ENCODE data around the gene GZMA. TPM values are rescaled to one million over a fixed set of nuclear protein-coding genes. Genes with fewer than 3 reads are reported as not detected.
"Not testable (repeated sequence)": the region's sequence is repeated elsewhere in the genome, so short reads cannot be mapped to it uniquely, and the experiment has no call there.

The GZMA gene
- total and polyA plus RNA-seq, 2 donors (not counting 3 experiments of a cell fraction or from before 2014, with no cell fraction given), result not detected

DNA sequence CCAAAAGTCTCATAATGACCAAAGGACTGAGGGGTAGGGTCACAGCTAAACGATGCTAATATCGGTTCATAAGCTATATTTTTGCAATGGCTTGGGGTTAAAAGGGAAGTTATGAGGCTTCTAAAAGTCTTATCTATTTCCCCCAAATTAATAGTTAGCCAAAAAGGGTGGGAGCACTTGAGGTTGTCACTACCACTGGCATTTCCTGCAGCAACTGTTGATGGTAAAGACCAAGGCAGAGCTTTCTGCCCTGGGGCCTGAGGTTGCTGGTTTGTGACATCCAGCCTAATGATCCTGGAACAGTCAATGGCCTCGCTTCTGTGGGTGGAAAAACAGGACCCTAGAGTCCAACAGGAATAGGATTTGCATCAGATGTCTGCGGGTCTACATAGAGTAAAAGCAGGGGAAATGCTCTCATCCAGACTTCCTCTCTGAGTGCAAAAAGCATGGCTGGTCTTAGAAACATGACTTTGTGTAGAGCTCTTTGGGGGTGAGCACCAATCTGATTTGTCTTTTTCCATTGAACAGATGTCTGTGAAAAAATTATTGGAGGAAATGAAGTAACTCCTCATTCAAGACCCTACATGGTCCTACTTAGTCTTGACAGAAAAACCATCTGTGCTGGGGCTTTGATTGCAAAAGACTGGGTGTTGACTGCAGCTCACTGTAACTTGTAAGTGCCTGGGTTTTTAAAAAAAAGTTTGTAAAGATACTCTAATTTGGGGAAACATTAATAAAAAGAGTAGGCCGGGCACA is 2.7 kb downstream of the GZMA start:
- no peak for TF ChIP-seq GATA2 (IDR thresholded peaks at IDR 0.05; ENCODE audit: insufficient read depth, insufficient read length, low read depth, low read length)
- no peak for TF ChIP-seq JUN (IDR thresholded peaks at IDR 0.05; ENCODE audit: borderline replicate concordance, insufficient read depth, insufficient read length, low read depth)
- dilution Hi-C loops (cut with MboI; ENCODE audit: extremely low pct_ligation_motif_present, low sequenced_read_pairs), result no loop called here
- no peak overlapping the region for H2AFZ ChIP-seq (ENCODE audit: low read depth, low read length)
- H3K4me2 ChIP-seq (ENCODE audit: insufficient read depth, low read length), result no peak overlapping the region
- no peaks in the 10 kb centered on the region for H3K79me2 ChIP-seq (ENCODE audit: control insufficient read depth, insufficient read depth, low read length)
- ChIA-PET POLR2A (no interaction called here), CTCF (interaction anchor here (1.1 to 1.2 kb wide), 2 partner anchors 12 to 161 kb away, joined by 3 read pairs; no protein-coding TSS in a partner anchor)
- no peak overlapping the region for H3K4me3 ChIP-seq (replicated peaks in 1 of 3; ENCODE audit: insufficient read depth in 1 of 3, low read depth in 1 of 3, low read length in 3 of 3)
- H3K9ac ChIP-seq (replicated peaks; ENCODE audit: extremely low read depth, insufficient read depth, low read length), result no peak overlapping the region
- no peaks in the 10 kb centered on the region for H3K36me3 ChIP-seq (ENCODE audit: control insufficient read depth in 2 of 2, extremely low read depth in 1 of 2, insufficient read depth in 2 of 2, low read length in 2 of 2)
- H4K20me1 ChIP-seq (replicated peaks; ENCODE audit: control insufficient read depth, extremely low read depth, insufficient read depth, low read length), result no peaks in the 10 kb centered on the region
- no peaks in the 10 kb centered on the region for H3K9me1 ChIP-seq (replicated peaks; ENCODE audit: control insufficient read depth, extremely low read depth, insufficient read depth, low read length)
- no peaks in the 10 kb centered on the region for H3K4me1 ChIP-seq (ENCODE audit: control insufficient read depth, extremely low read depth, insufficient read depth, low read length)
- DNase-seq (ENCODE audit: low read depth, low spot score) (no peak), FAIRE-seq (no peak)
- no peaks in the 10 kb centered on the region for H3K27me3 ChIP-seq (ENCODE audit: control insufficient read depth in 2 of 2, insufficient read depth in 2 of 2, low read length in 2 of 2)
- no peaks in the 10 kb centered on the region for H3K9me3 ChIP-seq (replicated peaks; ENCODE audit: control insufficient read depth, insufficient read depth, low read length)
- no peak overlapping the region for H3K27ac ChIP-seq (ENCODE audit: insufficient read depth, low read depth, low read length)
- BruUV-seq (replicated peaks), result no TSS peak
- intact Hi-C loops (cut with micrococcal nuclease), result no loop called here

DNA sequence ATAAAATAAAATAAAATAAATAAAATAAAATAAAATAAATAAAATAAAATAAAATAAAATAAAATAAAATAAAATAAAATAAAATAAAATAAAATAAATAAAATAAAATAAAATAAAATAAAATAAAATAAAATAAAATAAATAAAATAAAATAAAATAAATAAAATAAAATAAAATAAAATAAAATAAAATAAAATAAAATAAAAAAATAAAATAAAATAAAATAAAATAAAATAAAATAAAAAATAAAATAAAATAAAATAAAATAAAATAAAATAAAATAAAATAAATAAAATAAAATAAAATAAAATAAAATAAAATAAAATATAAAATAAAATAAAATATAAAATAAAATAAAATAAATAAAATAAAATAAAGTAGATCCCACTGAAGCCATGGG is 3.5 kb downstream of the GZMA start:
- H3K9me1 ChIP-seq (replicated peaks; ENCODE audit: control insufficient read depth, extremely low read depth, insufficient read depth, low read length); H3K36me3 ChIP-seq (ENCODE audit: control insufficient read depth in 2 of 2, extremely low read depth in 1 of 2, insufficient read depth in 2 of 2, low read length in 2 of 2); DNase-seq (ENCODE audit: low read depth, low spot score); H2AFZ ChIP-seq (ENCODE audit: low read depth, low read length); H3K9me3 ChIP-seq (replicated peaks; ENCODE audit: control insufficient read depth, insufficient read depth, low read length); FAIRE-seq; H3K4me1 ChIP-seq (ENCODE audit: control insufficient read depth, extremely low read depth, insufficient read depth, low read length); POLR2A ChIA-PET; H3K27me3 ChIP-seq (ENCODE audit: control insufficient read depth in 2 of 2, insufficient read depth in 2 of 2, low read length in 2 of 2); CTCF ChIA-PET; H3K79me2 ChIP-seq (ENCODE audit: control insufficient read depth, insufficient read depth, low read length); H3K9ac ChIP-seq (replicated peaks; ENCODE audit: extremely low read depth, insufficient read depth, low read length); BruUV-seq (replicated peaks); H4K20me1 ChIP-seq (replicated peaks; ENCODE audit: control insufficient read depth, extremely low read depth, insufficient read depth, low read length); H3K4me2 ChIP-seq (ENCODE audit: insufficient read depth, low read length); intact Hi-C loops (cut with micrococcal nuclease); H3K4me3 ChIP-seq (replicated peaks in 1 of 3; ENCODE audit: insufficient read depth in 1 of 3, low read depth in 1 of 3, low read length in 3 of 3); H3K27ac ChIP-seq (ENCODE audit: insufficient read depth, low read depth, low read length); dilution Hi-C loops (cut with MboI; ENCODE audit: extremely low pct_ligation_motif_present, low sequenced_read_pairs): not testable (repeated sequence)
